GM18907 (cell line): ENCODE results near the gene DYNC2H1.

Experiments used
- ATAC-seq: cut with Tn5 transposase; IDR thresholded peaks from one replicate; pipeline ENCODE4 v1.9.1; 2021; ENCODE audit warnings: mild to moderate bottlenecking, moderate library complexity; ENCODE audit not compliant: unreplicated experiment

DYNC2H1 gene

DNA sequence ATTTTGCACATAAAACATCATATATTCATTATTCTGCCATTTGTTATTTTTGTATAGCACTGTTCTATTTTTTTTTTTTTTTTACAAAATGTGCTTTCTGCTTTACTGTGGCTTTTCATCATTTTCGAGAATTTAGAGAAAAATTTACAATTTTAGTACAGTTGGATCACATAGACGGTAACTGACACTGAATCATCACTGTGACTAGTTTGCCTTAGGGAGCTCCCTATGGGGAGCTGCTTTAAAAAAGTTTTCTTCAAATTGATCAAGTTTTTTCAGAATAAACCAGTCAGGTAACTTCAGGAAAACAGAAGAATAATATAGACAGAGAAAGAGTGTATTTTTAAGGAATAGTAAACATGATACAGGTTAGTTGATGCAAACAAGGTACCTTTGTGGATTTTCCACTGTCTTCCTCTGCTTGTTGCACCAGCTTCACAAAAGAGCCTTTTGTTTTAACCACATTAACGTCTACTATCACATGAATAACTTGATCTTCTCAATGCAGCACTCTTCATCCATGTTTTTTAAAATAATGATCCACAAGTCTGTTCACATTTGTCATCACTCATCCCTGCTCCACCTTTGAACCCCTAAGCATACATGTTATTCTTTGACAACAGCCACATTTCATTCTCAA lies 327.0 kb downstream of the DYNC2H1 start:
- no peak for ATAC-seq

DNA sequence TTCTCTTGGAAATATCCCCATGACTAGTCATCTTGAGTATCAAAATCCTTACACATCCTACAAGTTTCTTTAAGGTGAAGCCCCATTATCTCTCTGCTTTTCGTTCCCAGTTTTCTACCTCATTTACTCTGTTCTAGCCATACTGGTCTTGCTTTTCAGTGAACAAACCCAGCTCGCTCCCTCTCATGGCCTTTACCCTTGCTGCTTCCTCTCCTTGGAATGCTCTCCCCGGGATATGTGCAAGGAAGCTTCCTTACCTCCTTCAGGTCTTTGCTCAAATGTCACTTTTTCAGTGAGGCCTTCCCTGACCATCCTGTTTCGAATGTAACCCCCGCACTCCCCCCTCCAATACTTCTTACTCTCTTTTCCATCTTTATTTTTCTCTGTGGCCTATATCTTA lies 331.8 kb downstream of the DYNC2H1 start:
- ATAC-seq, result no peak

DNA sequence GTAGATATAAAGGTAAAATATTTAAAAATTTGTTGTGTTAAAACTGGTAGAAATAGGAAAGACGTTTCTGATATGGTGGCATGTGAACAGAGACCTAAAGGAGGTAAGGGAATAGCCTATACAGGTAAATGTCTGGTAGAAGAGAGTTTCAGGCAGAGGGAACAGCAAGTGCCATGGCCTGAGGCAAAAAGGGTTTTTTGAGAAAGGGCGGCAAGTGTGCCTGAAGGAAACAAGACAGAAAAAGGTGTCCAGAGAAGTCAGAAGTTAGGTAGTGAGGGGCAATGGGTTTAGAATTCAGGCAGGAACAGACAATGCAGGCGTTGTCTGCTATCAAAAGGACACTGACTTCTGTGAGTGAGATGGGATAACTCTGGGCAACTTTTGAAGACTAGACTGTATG lies 339.7 kb downstream of the DYNC2H1 start:
- ATAC-seq, result no peak

DNA sequence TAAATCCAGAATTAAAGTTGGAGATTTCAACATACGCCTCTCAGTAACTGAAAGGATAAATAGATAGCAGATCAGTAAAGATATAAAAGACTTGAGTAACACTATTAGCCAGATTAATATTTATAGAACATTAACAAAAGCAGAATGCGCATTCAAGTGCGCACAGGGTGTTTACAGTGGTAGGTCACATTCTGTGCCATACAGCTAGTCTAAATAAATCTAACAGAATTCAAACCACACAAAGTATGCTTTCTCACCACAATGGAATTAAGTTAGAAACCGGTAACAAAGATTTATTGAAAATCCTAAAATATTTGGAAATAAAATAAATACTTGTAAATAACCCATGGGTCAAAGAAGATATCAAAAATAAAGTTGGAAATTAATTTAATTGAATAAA lies 341.0 kb downstream of the DYNC2H1 start:
- no peak for ATAC-seq

DNA sequence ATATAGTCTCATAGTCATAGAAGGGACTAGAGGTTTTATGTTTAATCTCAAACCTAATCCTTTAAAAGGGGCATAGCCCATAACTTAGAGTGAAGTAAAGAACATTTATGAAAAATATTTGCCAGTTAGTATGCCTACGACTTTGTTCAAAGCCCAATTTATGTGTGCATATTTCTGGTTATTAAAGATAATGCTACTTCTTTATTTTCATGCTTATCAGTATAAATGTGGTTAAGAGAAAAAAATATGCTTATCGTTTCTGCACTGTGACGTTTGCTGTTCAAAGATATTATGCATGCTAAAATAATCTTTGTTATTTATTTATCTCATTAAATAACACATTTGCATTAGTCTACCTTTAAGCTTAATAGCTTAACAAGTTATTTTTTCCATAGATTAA lies 343.9 kb downstream of the DYNC2H1 start:
- ATAC-seq, result no peak

DNA sequence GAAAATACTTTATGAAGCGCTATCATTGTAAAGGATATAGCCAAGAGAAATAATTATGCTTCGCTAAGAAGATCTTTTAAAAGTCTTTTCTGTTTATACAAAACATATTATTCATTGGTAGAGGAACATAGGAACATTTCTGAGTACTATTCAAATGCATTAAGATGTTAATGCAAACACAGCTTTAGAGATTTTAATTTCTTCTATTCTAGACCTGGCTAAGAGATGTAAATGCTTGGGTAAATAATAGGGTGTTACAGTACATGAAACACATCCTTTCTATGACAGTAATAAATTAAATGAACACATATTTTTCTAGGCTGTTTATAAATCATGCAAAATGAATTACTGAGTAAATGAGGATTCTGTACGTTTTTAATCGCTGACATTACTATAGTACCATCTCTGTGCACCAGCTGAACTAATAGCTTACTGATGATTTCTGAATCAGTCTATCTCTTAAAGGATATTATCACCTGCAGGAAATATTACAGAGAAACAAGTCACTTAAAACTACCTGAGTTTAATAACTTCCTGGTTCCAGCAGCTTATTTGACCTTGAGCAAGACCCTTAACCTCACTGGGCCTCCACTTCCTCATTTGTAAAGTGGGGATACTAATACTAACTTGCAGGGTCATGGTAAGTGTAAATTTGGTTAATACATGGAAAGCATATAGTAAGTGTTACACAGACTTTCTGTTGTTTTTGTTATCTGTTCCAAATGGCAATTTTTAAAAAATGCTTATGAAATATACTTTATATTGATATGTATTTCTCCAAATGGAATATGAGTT lies 344.9 kb downstream of the DYNC2H1 start:
- ATAC-seq, result no peak

DNA sequence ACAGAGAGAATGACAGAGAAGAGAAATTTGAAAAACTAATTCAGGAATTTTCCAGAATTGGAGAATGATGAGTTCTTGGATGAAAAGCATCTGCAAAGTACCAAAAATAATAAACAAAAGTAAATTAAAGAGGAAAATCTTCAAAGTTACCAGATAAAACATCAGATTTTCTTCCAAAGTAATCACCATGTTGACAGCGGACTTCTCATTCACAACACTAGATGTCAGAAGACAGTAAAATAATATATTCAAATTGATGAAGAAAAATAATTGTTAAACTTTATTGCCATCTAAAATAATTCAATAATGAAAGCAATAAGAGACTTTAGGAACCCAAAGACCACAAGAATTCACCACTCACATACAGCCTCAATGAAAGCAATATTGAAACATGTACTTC lies 355.2 kb downstream of the DYNC2H1 start:
- ATAC-seq, result no peak

DNA sequence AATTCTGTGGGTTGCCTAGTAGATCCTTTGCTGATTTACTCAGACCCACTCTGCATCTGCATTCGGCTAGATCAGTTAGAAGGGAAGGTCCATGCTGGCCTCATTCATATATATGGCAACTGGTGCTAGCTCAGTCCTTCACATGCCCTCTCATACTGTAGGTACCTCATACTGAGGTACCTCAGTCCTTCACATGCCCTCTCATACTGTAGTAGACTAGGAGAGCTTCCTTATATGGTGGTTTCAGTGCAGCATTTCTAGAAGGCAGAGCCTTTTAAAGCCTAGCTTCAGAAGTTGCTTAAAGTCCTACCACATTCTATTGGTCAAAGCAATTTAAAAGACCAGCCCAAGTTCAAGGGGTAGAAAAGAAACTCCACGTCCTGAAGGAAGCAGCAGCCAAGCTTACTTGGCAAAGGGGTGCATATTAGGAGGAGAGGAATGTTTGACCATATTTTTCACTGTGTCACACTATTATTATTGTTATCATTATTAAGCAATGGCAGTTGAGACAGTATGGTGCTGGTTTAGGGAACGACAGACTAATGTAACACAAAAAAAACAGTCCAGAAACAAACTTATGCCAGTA lies 356.4 kb downstream of the DYNC2H1 start:
- ATAC-seq, result no peak

DNA sequence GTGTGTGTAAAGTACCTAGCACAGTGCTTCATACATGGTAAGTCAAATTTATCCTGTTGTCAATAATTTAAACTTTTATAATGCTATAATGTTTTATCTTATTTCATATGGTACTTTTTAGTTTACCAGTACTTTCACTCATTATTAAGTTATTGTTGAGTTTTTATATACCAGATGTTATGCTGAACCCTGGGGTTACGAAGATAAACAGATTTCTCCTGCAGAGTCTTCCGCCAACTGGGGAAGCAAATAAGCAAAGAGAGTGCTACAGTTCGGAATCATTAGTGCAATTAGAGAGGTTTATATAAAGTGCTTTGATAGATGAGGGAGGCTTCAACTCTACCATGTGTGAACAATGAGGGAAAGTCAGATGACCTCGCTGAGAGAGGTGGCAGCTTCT lies 362.3 kb downstream of the DYNC2H1 start:
- ATAC-seq, result no peak

DNA sequence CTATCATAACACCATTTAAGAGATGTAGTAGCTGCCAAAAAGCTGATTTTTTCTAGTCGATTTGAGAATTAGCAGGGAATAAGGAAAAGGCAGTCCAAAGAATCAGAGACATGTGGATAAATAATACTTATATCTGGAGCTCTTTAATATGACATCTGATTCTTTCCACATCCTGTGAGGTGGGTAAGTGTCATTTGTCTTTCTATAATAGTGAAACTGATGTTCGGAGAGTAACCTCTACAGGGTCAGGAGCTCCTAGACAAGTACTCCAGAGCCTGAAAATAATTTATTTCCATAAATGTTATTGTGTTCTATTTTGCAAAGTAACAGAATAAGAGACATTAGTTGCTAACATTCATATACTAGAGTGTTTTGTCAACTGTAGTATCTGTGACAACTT lies 367.6 kb downstream of the DYNC2H1 start:
- ATAC-seq, result no peak

DNA sequence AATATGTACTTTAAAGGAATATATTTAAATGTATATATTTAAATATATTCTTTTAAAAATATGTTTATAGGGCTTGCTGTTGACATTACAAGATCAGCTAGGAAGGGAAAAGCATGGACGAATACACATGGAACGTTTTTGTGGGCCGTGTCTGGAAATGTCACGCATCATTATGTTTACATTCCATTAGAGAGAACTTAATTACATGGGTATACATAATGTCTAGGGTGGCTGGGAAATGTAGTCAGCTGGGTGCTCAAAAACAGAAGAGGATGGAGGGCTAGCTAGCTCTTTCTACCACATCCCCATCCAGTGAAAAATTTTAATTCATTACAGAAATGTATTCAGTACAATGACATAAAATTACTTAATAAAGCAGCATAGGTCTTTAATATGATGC lies 371.2 kb downstream of the DYNC2H1 start:
- ATAC-seq, result no peak

DNA sequence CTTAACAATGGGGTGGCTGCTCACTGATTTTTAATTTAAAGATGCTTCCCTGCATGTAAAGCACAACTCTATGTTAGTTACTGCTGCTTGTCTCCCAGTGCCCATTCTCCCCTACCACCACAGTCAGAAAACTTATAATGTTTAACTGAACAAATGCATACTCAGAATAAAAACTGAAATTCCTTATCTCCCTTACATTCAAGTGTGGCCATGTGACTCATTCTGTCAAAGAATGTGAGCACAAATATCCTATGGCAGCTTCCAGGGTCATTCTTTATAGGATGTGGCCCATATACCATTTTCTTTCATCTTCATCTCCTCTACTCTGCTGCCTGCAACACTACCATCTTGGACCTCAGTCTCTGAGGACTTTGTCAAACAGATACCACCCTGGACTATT lies 374.8 kb downstream of the DYNC2H1 start:
- ATAC-seq, result no peak

DNA sequence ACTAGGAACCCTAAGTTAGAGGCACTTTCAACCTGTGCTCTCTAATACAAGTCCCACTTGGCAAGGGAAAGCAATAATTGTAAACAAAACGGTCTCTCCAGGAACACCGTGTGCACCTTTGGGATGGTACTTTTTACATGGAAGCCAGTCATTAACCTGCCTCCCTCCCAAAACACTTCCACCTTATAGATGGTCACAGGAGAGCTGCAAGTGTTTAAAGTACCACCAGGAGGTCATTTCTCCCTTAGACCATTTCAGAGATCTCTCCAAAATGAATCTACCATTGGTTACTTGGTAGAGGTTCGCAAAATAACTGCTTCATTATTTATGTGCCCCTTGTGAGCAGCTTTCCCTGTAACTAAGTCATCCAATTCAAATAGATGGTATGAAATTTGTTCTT lies 375.3 kb downstream of the DYNC2H1 start:
- ATAC-seq, result no peak

DNA sequence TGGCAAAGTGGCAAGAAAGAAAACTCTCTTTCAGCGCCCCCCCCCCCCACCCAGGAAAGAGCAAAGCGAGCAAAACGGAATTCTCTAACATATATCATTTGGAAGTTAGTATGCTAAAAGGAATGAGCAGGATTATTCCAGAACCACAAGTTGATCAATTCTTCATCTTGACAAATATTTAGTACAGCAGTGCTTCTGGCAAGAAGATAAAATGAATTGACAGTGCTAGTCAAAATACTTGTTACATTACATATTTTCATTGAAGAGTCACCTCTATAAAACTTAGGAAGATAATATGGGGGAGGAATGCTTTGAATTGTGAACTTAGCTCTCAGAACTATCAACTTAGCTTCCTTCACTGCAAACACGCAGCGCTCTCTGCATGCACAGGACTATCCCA lies 377.4 kb downstream of the DYNC2H1 start:
- no peak for ATAC-seq

DNA sequence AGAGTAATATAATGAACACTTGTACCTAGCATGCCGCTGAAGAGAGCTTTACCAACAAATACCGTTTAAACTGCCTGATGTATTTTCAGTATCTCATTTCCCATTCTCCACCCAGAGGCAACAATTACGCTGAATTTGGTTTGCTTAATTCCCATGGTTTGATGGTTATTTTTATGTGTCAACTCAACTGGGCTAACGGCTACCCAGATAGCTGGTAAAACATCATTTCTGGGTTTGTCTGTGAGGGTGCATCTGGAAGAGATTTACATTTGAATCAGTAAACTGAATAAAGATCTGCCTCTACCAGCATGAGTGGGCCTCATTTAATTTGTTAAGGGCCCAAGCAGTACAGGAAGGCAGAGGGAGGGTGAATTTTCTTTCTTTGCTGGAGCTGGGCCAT lies 377.9 kb downstream of the DYNC2H1 start:
- no peak for ATAC-seq

DNA sequence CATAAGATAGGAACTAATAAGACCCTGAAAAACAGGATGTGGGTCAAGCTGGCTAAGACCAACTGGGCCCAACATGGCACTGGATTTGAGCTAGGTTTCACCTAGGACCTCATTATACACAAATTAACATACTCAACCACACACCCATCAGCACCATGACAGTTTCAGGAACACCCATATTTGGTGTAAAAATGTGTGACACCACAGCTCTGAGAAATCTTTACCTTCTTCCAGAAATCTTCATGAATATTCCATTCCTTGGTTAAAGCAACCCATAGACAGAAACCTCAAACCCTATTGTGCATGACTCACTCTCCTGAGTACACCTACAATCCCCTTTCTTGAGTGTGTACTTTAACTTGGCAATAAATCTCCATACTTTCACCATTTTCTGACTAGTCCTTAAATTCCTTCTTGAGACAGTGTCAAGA lies 378.8 kb downstream of the DYNC2H1 start:
- ATAC-seq, result no peak

DNA sequence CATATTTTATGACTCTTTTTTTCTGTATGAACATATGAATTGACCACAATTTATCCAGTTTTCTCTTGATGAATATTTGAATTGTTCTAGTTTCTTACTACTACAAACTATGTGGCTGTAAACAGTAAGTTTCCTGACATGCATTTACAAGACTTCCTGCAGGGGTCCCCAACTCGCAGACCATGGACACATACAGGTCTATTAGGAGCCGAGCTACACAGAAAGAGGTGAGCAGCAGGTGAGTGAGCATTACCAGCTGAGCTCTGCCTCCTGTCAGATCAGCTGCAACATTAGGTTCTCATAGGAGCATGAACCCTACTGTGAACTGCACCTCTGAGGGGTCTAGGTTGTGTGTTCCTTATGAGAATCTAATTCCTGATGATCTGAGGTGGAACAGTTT lies 379.4 kb downstream of the DYNC2H1 start:
- no peak for ATAC-seq

DNA sequence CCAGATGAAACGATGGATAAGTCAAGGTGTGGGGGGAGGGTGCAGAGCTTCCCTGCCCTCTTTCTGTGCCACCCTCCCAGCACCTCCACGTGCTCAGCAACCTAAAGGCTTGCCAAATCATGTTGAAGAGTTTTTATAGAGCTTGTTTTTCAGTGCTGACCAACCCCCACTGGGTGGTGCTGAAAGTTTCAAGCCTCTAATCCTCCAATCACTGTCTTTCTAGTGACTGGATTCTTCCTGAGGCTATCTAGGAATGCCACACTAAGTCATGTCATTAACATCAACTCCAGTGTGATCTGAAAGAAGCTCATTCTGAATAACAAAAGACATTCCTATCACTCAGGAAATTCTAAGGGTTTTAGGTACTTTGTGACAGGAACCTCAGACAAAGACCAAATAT lies 382.6 kb downstream of the DYNC2H1 start:
- no peak for ATAC-seq

DNA sequence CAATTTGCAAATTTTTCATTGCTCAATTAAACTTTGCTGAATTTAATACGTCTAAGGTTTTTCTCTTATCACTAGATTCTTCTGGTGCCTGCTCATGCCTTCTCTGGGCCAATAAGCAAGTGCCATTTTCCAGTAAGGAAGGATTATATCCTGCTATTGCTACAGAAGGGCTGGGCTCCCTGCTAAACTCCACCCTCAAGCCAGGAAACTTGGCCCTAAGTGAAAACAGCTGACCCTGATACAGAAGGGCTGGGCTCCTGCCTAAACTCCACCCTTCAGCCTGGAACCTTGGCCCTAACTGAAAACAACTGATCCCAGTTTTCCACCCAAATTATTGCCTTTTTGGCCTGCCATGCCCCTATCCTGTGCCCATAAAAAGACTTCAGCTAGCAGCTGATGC lies 385.3 kb downstream of the DYNC2H1 start:
- no peak for ATAC-seq

DNA sequence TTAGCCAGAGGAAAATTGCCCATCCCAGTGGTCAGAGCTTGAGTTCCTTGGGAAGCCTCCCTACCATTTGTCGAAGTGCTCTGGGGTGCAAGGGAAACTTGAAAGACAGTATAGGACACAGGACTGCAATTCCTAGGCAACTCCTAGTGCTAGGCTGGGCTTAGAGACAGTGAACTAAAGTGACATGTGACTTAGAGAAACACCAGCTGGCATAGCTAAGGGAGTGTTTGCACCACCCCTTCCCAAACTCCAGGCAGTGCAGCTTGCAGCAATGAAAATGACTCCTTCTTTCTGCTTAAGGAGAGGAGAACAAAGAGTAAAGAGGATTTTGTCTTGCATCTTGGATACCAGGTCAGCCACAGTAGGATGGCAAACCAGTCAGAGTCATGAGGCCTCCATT lies 388.0 kb downstream of the DYNC2H1 start:
- ATAC-seq, result no peak

DNA sequence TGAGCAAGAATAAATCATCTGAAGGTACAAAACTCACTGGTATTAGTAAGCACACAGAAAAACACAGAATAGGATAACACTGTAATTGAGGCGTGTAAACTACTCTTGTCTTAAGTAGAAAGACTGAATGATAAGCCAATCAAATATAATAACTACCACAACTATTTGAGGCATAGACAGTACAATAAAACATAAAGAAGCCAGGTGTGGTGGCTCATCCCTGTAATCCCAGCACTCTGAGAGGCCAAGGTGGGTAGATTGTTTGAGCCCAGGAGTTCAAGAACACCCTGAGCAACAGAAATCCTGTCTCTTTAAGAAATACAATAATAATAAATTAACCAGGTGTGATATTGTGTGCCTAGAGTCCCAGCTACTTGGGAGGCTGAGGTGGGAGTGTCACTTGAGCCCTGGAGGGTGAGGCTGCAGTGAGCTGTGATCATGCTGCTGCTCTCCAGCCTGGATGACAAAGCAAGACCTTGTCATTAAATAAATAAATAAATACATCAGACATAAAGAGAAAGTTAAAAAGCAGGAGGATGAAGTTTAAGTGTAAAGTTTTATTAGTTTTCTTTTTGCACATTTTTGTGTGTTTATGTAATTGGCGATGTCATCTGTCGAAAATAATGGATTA lies 390.6 kb downstream of the DYNC2H1 start:
- no peak for ATAC-seq

DNA sequence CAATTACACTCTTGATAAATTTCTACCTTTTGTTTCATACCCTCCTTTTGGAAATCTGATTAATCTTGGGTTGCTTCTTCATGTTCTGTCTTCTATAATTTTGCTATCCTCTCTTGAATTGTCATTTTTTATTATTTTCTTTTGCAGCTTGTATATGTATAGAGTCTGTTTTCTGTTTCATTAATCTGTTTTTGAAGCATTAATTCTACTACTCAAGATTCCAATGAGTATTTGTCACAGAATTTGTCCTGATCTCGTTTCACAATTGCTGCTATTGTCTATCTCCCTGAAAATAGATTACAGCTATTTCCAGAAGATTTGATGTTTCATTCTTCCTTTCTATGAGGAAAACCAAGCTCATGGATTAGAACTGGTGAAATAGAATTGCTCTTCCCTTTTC lies 406.1 kb downstream of the DYNC2H1 start:
- no peak for ATAC-seq
